ENCODE results near the gene LBP.

The LBP gene

DNA sequence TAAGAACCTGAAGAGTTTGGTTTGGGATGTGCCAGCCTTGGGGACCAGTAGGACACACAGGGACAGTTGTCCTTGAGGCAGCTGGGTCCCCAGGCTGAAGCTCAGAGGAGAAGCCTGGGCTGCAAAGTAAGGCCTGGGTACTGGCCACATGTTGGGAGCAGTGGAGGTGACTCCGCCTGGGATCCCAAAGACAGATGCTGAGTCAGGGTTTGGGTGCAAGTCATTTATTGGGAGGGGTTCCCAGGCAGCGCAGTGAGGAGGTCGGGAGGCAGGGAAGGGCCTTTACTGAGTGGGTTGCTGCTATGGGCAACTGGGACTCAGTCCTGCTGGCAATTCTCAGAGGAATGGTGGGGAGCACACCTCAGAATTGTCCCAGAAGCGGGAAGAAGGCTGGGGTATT, 29.9 kb upstream of the LBP start:
- H3K9me3 ChIP-seq (ENCODE audit: control insufficient read depth in 2 of 2, low read length in 2 of 2): no peaks in the 10 kb centered on the region
- peaks cover 0 to 1% of the 10 kb centered on the region in 2 donors for H3K27me3 ChIP-seq (ENCODE audit: control insufficient read depth in 2 of 2, insufficient read depth in 2 of 2, low read length in 2 of 2)
- no peaks in the 10 kb centered on the region for H3K4me1 ChIP-seq (ENCODE audit: control insufficient read depth in 2 of 2, insufficient read depth in 2 of 2, low read length in 2 of 2)
- H3K9ac ChIP-seq (ENCODE audit: low read depth in 1 of 2, low read length in 2 of 2): no peak overlapping the region
- H3K27ac ChIP-seq (ENCODE audit: low read depth in 2 of 2, low read length in 2 of 2): no peak overlapping the region
- H3K4me3 ChIP-seq (ENCODE audit: low read length in 2 of 2): no peak overlapping the region
- H3K36me3 ChIP-seq (ENCODE audit: control insufficient read depth in 2 of 2, insufficient read depth in 2 of 2, low read length in 2 of 2): no peaks in the 10 kb centered on the region

DNA sequence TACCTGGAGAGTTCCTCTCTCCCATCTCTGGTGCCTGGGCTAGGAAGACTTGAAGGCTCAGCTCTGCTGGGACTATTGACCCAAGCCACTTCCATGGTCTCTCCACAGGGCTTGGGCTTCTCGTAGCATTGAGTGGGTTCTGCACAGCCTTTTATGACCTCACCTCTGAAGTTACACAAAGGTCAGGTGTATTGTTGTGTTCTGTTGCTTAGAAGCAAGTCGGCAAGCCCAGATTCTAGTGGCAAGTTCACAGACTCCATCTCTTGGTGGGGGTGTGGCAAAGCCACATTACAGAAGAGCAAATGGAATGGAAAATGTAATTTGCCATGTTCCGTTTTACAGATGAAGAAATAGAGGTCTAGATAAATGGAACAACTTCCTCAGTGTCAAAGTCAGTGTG, 28.9 kb upstream of the LBP start:
- no peak overlapping the region for H3K9ac ChIP-seq (ENCODE audit: low read depth in 1 of 2, low read length in 2 of 2)
- H3K4me3 ChIP-seq (ENCODE audit: low read length in 2 of 2): no peak overlapping the region
- H3K36me3 ChIP-seq (ENCODE audit: control insufficient read depth in 2 of 2, insufficient read depth in 2 of 2, low read length in 2 of 2): no peaks in the 10 kb centered on the region
- no peaks in the 10 kb centered on the region for H3K9me3 ChIP-seq (ENCODE audit: control insufficient read depth in 2 of 2, low read length in 2 of 2)
- H3K27me3 ChIP-seq (ENCODE audit: control insufficient read depth in 2 of 2, insufficient read depth in 2 of 2, low read length in 2 of 2): peaks cover 0 to 1% of the 10 kb centered on the region in 2 donors
- H3K27ac ChIP-seq (ENCODE audit: low read depth in 2 of 2, low read length in 2 of 2): no peak overlapping the region
- H3K4me1 ChIP-seq (ENCODE audit: control insufficient read depth in 2 of 2, insufficient read depth in 2 of 2, low read length in 2 of 2): no peaks in the 10 kb centered on the region

DNA sequence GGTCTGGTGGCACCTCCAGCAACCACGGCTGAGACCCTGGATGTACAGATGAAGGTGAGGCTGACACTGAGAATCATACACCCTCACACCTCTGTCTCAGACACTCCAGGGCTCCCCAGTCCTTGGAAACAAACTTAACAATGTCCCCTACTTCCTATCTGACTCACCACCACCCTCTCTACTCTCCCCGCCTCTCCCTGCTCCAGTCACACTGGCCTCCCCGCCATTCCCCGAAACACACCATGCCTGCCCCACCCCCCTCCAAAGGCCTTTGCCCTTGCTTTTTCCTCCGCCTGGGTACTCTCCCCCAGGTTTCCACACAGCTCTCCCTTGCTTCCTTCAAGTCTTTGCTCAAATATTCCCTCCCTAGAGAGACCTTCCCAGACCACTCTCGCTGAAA, 26.1 kb upstream of the LBP start:
- no peak overlapping the region for H3K4me3 ChIP-seq (ENCODE audit: low read length in 2 of 2)
- H3K27ac ChIP-seq (ENCODE audit: low read depth in 2 of 2, low read length in 2 of 2): no peak overlapping the region
- H3K9me3 ChIP-seq (ENCODE audit: control insufficient read depth in 2 of 2, low read length in 2 of 2): no peaks in the 10 kb centered on the region
- no peak overlapping the region for H3K9ac ChIP-seq (ENCODE audit: low read depth in 1 of 2, low read length in 2 of 2)
- H3K36me3 ChIP-seq (ENCODE audit: control insufficient read depth in 2 of 2, insufficient read depth in 2 of 2, low read length in 2 of 2): no peaks in the 10 kb centered on the region
- peaks cover 0 to 1% of the 10 kb centered on the region in 2 donors for H3K27me3 ChIP-seq (ENCODE audit: control insufficient read depth in 2 of 2, insufficient read depth in 2 of 2, low read length in 2 of 2)
- H3K4me1 ChIP-seq (ENCODE audit: control insufficient read depth in 2 of 2, insufficient read depth in 2 of 2, low read length in 2 of 2): no peaks in the 10 kb centered on the region

DNA sequence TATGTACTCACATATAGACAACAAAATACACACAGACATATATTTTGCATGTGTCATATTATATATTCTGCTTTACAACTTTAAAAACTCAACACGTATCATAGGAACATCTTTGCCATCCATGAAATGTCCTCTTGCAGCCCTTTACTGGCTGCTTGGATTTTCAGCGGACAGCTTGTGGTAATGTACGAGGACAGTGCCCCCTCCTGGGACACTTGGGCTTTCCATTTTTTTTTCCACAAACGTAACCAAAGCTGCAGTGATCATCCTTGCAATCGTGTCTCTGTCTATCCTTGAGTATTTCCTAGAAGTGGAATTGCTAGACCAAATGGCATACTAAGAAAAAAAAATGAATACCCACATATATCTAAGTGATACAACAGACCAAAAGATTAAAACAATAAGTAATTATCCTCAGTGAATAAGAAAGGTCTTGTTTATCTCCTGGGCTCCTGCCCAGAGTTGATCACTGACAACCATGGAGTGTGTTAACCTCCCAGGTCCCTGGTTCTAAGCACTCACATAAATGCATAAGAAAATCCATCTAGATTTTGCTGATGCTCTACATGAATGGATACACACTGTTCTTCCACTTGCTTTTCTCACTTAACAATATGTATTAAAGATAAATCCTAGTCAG, 24.2 kb upstream of the LBP start:
- Histone ChIP-seq H3K4me3 (ENCODE audit: low read length in 2 of 2) (no peak overlapping the region), H3K27me3 (ENCODE audit: control insufficient read depth in 2 of 2, insufficient read depth in 2 of 2, low read length in 2 of 2) (no peaks in the 10 kb centered on the region), H3K27ac (ENCODE audit: low read depth in 2 of 2, low read length in 2 of 2) (no peak overlapping the region), H3K9me3 (ENCODE audit: control insufficient read depth in 2 of 2, low read length in 2 of 2) (no peaks in the 10 kb centered on the region), H3K4me1 (ENCODE audit: control insufficient read depth in 2 of 2, insufficient read depth in 2 of 2, low read length in 2 of 2) (no peaks in the 10 kb centered on the region), H3K9ac (ENCODE audit: low read depth in 1 of 2, low read length in 2 of 2) (no peak overlapping the region), H3K36me3 (ENCODE audit: control insufficient read depth in 2 of 2, insufficient read depth in 2 of 2, low read length in 2 of 2) (no peaks in the 10 kb centered on the region)

DNA sequence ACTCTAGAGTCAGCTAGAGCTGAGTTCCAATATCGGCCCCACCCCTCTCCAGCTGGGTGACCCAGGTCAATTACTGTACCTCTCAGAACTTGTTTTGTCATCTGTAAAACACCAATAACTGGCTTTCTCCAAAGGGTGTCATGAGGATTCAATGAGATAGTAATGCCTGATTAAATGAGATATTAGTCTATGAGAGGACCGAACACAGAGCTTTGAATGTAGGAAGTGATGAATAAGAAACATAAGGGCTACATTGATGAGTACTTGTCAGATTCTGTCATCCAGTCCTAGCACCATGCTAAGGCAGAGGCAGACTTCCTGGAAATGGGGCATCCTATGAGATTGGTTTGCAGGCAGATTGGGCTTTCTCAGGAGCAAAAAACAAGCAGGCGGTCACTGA, 22.1 kb upstream of the LBP start:
- H3K4me1 ChIP-seq (ENCODE audit: control insufficient read depth in 2 of 2, insufficient read depth in 2 of 2, low read length in 2 of 2): no peaks in the 10 kb centered on the region
- no peaks in the 10 kb centered on the region for H3K9me3 ChIP-seq (ENCODE audit: control insufficient read depth in 2 of 2, low read length in 2 of 2)
- H3K4me3 ChIP-seq (ENCODE audit: low read length in 2 of 2): no peak overlapping the region
- no peaks in the 10 kb centered on the region for H3K36me3 ChIP-seq (ENCODE audit: control insufficient read depth in 2 of 2, insufficient read depth in 2 of 2, low read length in 2 of 2)
- no peaks in the 10 kb centered on the region for H3K27me3 ChIP-seq (ENCODE audit: control insufficient read depth in 2 of 2, insufficient read depth in 2 of 2, low read length in 2 of 2)
- no peak overlapping the region for H3K27ac ChIP-seq (ENCODE audit: low read depth in 2 of 2, low read length in 2 of 2)
- no peak overlapping the region for H3K9ac ChIP-seq (ENCODE audit: low read depth in 1 of 2, low read length in 2 of 2)

DNA sequence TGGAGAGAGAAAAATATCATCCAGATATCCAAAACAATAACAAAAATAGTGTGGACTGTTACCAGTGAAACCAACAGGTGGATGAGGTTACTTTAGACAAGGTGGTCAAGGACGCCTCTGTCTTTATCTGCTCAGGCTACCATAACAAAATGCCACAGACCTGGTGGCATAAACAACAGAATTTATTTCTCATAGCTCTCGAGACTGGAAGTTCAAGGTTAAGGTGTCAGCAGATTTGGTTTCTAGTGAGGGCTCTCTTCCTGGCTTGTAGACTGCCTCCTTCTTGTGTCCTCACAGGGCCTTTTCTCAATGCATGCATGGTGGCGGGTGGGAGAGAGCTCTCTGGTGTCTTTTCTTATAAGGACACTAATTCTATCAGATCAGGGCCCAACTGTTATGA, 21.1 kb upstream of the LBP start:
- Histone ChIP-seq H3K4me3 (ENCODE audit: low read length in 2 of 2) (no peak overlapping the region), H3K9me3 (ENCODE audit: control insufficient read depth in 2 of 2, low read length in 2 of 2) (no peaks in the 10 kb centered on the region), H3K9ac (ENCODE audit: low read depth in 1 of 2, low read length in 2 of 2) (no peak overlapping the region), H3K4me1 (ENCODE audit: control insufficient read depth in 2 of 2, insufficient read depth in 2 of 2, low read length in 2 of 2) (no peaks in the 10 kb centered on the region), H3K36me3 (ENCODE audit: control insufficient read depth in 2 of 2, insufficient read depth in 2 of 2, low read length in 2 of 2) (no peaks in the 10 kb centered on the region), H3K27me3 (ENCODE audit: control insufficient read depth in 2 of 2, insufficient read depth in 2 of 2, low read length in 2 of 2) (no peaks in the 10 kb centered on the region), H3K27ac (ENCODE audit: low read depth in 2 of 2, low read length in 2 of 2) (no peak overlapping the region)

DNA sequence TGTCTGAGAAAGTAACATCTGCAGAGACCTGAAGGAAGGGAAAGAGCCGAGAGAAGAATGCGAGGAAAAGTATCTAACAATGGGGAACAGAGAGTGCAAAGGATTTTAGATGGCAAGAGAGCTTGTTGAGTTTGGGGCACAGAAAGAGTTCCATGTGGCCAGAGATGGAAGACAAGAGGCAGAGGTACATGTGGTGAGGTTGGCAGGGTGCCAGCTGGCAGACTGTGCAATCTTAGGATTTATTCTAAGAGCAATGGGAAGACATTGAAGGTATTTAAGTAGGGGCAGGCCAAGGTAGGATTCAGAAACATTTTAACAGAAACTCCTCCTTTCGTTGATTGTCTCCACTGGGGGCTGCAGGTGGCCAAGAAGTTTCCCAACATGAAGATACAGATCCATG, 20.4 kb upstream of the LBP start:
- H3K27ac ChIP-seq (ENCODE audit: low read depth in 2 of 2, low read length in 2 of 2): no peak overlapping the region
- no peak overlapping the region for H3K4me3 ChIP-seq (ENCODE audit: low read length in 2 of 2)
- no peaks in the 10 kb centered on the region for H3K9me3 ChIP-seq (ENCODE audit: control insufficient read depth in 2 of 2, low read length in 2 of 2)
- H3K36me3 ChIP-seq (ENCODE audit: control insufficient read depth in 2 of 2, insufficient read depth in 2 of 2, low read length in 2 of 2): no peaks in the 10 kb centered on the region
- H3K27me3 ChIP-seq (ENCODE audit: control insufficient read depth in 2 of 2, insufficient read depth in 2 of 2, low read length in 2 of 2): no peaks in the 10 kb centered on the region
- H3K4me1 ChIP-seq (ENCODE audit: control insufficient read depth in 2 of 2, insufficient read depth in 2 of 2, low read length in 2 of 2): no peaks in the 10 kb centered on the region
- H3K9ac ChIP-seq (ENCODE audit: low read depth in 1 of 2, low read length in 2 of 2): no peak overlapping the region

DNA sequence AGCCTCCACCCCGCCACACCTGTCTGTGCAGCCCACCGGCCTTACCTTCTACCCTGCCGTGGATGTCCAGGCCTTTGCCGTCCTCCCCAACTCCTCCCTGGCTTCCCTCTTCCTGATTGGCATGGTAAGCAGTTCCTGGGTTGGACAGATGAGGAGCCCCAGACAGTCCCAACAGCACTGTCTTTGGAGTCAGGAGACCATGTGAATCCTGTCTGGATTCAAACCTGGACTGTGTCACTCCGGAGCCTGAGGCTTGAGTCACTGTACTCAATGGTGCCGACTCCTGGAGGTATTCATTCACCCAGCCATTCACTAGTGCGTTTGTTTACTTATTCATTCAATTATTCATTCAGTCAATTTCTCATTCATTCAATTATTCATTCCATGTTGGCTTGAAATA, 20.0 kb upstream of the LBP start:
- no peaks in the 10 kb centered on the region for H3K36me3 ChIP-seq (ENCODE audit: control insufficient read depth in 2 of 2, insufficient read depth in 2 of 2, low read length in 2 of 2)
- H3K27me3 ChIP-seq (ENCODE audit: control insufficient read depth in 2 of 2, insufficient read depth in 2 of 2, low read length in 2 of 2): no peaks in the 10 kb centered on the region
- H3K4me3 ChIP-seq (ENCODE audit: low read length in 2 of 2): no peak overlapping the region
- no peaks in the 10 kb centered on the region for H3K9me3 ChIP-seq (ENCODE audit: control insufficient read depth in 2 of 2, low read length in 2 of 2)
- H3K27ac ChIP-seq (ENCODE audit: low read depth in 2 of 2, low read length in 2 of 2): no peak overlapping the region
- no peak overlapping the region for H3K9ac ChIP-seq (ENCODE audit: low read depth in 1 of 2, low read length in 2 of 2)
- no peaks in the 10 kb centered on the region for H3K4me1 ChIP-seq (ENCODE audit: control insufficient read depth in 2 of 2, insufficient read depth in 2 of 2, low read length in 2 of 2)

DNA sequence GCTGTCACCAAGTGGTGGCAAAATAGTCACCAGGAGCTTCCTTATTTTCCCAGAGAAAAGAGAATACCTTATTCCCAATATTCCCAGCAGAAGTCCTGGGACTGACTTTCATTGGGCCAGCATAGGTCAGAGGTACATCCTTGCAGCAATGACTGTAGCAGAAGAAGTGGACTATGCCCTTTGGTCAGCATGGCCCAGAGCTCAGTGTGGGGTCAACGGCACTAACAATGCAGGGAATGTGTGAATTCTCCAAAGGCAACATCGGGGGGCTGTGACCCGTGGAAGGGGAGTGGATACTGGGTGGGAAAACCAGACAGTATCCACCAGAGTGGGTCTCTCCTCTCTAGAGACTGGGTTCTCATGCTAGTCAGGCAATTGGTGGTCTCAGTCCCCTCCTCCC, 15.6 kb upstream of the LBP start:
- Histone ChIP-seq H3K27ac (ENCODE audit: low read depth in 2 of 2, low read length in 2 of 2) (no peak overlapping the region), H3K36me3 (ENCODE audit: control insufficient read depth in 2 of 2, insufficient read depth in 2 of 2, low read length in 2 of 2) (no peaks in the 10 kb centered on the region), H3K4me3 (ENCODE audit: low read length in 2 of 2) (no peak overlapping the region), H3K4me1 (ENCODE audit: control insufficient read depth in 2 of 2, insufficient read depth in 2 of 2, low read length in 2 of 2) (no peaks in the 10 kb centered on the region), H3K9ac (ENCODE audit: low read depth in 1 of 2, low read length in 2 of 2) (no peak overlapping the region), H3K27me3 (ENCODE audit: control insufficient read depth in 2 of 2, insufficient read depth in 2 of 2, low read length in 2 of 2) (peaks cover 2 to 3% of the 10 kb centered on the region in 2 donors), H3K9me3 (ENCODE audit: control insufficient read depth in 2 of 2, low read length in 2 of 2) (no peaks in the 10 kb centered on the region)

DNA sequence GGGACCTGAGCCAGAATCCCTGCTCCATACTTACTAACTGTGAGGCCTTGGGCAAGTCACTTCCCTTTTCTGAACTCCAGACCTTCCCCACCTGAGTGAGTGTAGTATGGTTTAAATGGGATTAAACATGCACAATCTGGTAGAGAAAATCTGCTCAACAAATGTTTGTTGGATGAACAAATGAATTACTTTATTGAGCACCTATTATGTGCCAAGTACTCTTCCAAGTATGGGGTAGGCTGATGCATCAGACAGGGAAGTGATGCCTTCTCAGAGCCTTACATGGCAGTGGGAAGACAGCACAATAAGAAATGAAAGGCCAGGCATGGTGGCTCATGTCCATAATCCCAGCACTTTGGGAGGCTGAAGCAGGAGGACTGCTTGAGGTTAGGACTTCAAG, 15.0 kb upstream of the LBP start:
- H3K9me3 ChIP-seq (ENCODE audit: control insufficient read depth in 2 of 2, low read length in 2 of 2): no peaks in the 10 kb centered on the region
- no peak overlapping the region for H3K9ac ChIP-seq (ENCODE audit: low read depth in 1 of 2, low read length in 2 of 2)
- no peak overlapping the region for H3K4me3 ChIP-seq (ENCODE audit: low read length in 2 of 2)
- no peaks in the 10 kb centered on the region for H3K36me3 ChIP-seq (ENCODE audit: control insufficient read depth in 2 of 2, insufficient read depth in 2 of 2, low read length in 2 of 2)
- H3K27me3 ChIP-seq (ENCODE audit: control insufficient read depth in 2 of 2, insufficient read depth in 2 of 2, low read length in 2 of 2): peaks cover 2 to 3% of the 10 kb centered on the region in 2 donors
- no peaks in the 10 kb centered on the region for H3K4me1 ChIP-seq (ENCODE audit: control insufficient read depth in 2 of 2, insufficient read depth in 2 of 2, low read length in 2 of 2)
- H3K27ac ChIP-seq (ENCODE audit: low read depth in 2 of 2, low read length in 2 of 2): no peak overlapping the region

DNA sequence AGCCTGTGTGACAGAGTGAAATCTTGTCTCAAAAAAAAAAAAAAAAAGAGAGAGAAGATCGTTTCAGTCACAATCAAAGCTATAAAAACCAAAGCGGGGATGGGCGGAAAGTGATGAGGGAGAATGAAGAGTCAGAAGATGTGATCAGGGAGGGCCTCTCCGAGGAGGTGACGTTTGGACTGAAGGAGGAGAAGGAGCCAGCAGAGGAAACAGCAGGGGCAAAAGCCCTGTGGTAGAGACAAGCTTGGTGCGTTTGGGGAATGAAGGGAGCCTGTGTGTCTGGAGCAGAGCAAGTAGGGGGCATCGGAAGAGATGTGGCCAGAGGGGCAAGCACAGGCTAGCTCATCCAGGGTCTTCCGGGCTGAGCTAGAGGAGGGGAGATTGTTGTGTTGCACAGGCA, 14.5 kb upstream of the LBP start:
- no peaks in the 10 kb centered on the region for H3K36me3 ChIP-seq (ENCODE audit: control insufficient read depth in 2 of 2, insufficient read depth in 2 of 2, low read length in 2 of 2)
- no peak overlapping the region for H3K27ac ChIP-seq (ENCODE audit: low read depth in 2 of 2, low read length in 2 of 2)
- no peak overlapping the region for H3K4me3 ChIP-seq (ENCODE audit: low read length in 2 of 2)
- no peaks in the 10 kb centered on the region for H3K9me3 ChIP-seq (ENCODE audit: control insufficient read depth in 2 of 2, low read length in 2 of 2)
- peaks cover 2 to 3% of the 10 kb centered on the region in 2 donors for H3K27me3 ChIP-seq (ENCODE audit: control insufficient read depth in 2 of 2, insufficient read depth in 2 of 2, low read length in 2 of 2)
- H3K4me1 ChIP-seq (ENCODE audit: control insufficient read depth in 2 of 2, insufficient read depth in 2 of 2, low read length in 2 of 2): no peaks in the 10 kb centered on the region
- no peak overlapping the region for H3K9ac ChIP-seq (ENCODE audit: low read depth in 1 of 2, low read length in 2 of 2)

Data from mucosa of rectum (tissue), 2 donors.